Liver (tissue), 9 donors: ENCODE results near the gene SLC30A3. TPM values are rescaled to one million over a fixed set of nuclear protein-coding genes. Genes with fewer than 3 reads are reported as not detected.

Experiments used
- DNase-seq: peaks from one replicate; pipeline ENCODE4 v3.0.0-alpha.2; 2017; ENCODE audit warnings: low spot score
- H3K27ac ChIP-seq, 2 donors: one replicate each; pipeline ENCODE4 v1.7.0; 2013; ENCODE audit warnings: inconsistent platforms in 2 of 2, low read length in 2 of 2, control low read depth in 1 of 2, low read depth in 1 of 2, mild to moderate bottlenecking in 1 of 2
- H3K27me3 ChIP-seq, 4 donors: one replicate each; pipeline versions ENCODE4 v1.6.1 to v1.7.0; 2013; ENCODE audit warnings: low read length in 3 of 4, inconsistent platforms in 1 of 4, mild to moderate bottlenecking in 1 of 4, moderate library complexity in 1 of 4; ENCODE audit not compliant: control insufficient read depth in 4 of 4, insufficient read depth in 4 of 4
- H3K36me3 ChIP-seq, 4 donors: one replicate each; pipeline versions ENCODE4 v1.6.1 to v1.7.0; 2013; ENCODE audit warnings: low read length in 3 of 4, mild to moderate bottlenecking in 3 of 4, low read depth in 1 of 4, moderate library complexity in 1 of 4; ENCODE audit not compliant: control insufficient read depth in 4 of 4, insufficient read depth in 3 of 4
- H3K4me1 ChIP-seq, 4 donors: one replicate each; pipeline versions ENCODE4 v1.6.1 to v1.7.0; 2013; ENCODE audit warnings: low read length in 3 of 4, mild to moderate bottlenecking in 3 of 4, moderate library complexity in 1 of 4; ENCODE audit not compliant: control insufficient read depth in 4 of 4, insufficient read depth in 4 of 4
- H3K4me3 ChIP-seq, 3 donors: one replicate each; pipeline versions ENCODE4 v1.6.1 to v1.7.0; 2013; ENCODE audit warnings: low read length in 3 of 3, control low read depth in 1 of 3, low read depth in 1 of 3, mild to moderate bottlenecking in 1 of 3
- H3K9ac ChIP-seq, 2 donors: one replicate each; pipeline ENCODE4 v1.7.0; 2013; ENCODE audit warnings: low read length in 2 of 2, mild to moderate bottlenecking in 2 of 2, moderate library complexity in 2 of 2, control low read depth in 1 of 2, low read depth in 1 of 2
- H3K9me3 ChIP-seq, 4 donors: one replicate each; pipeline versions ENCODE4 v1.6.1 to v1.7.0; 2013; ENCODE audit warnings: low read length in 3 of 4; ENCODE audit not compliant: control insufficient read depth in 4 of 4
- ATF3 ChIP-seq: IDR thresholded peaks from 2 replicates; pipeline ENCODE4 v1.6.1; 2016; ENCODE audit warnings: antibody characterized with exemption
- EGR1 ChIP-seq, 2 donors: IDR thresholded peaks; 2 replicates each; pipeline ENCODE4 v1.6.1; 2016 to 2018; ENCODE audit warnings: antibody characterized with exemption in 2 of 2, low read depth in 2 of 2
- FOXA1 ChIP-seq: IDR thresholded peaks from 2 replicates; pipeline ENCODE4 v1.6.1; 2016; ENCODE audit warnings: antibody characterized with exemption
- FOXA2 ChIP-seq: IDR thresholded peaks from 2 replicates; pipeline ENCODE4 v1.6.1; 2016; ENCODE audit warnings: antibody characterized with exemption
- GABPA ChIP-seq, 2 donors: IDR thresholded peaks in 1 of 2; conservative IDR thresholded peaks in 1 of 2; 2 replicates each; pipeline ENCODE4 v1.6.1; 2016; ENCODE audit warnings: antibody characterized with exemption in 2 of 2, mild to moderate bottlenecking in 1 of 2, moderate library complexity in 1 of 2
- HNF4A ChIP-seq, 2 donors: conservative IDR thresholded peaks; 2 replicates each; pipeline ENCODE4 v1.6.1; 2016; ENCODE audit warnings: antibody characterized with exemption in 2 of 2, mild to moderate bottlenecking in 2 of 2
- JUND ChIP-seq, 2 donors: IDR thresholded peaks; 2 replicates each; pipeline ENCODE4 v1.6.1; 2016; ENCODE audit warnings: antibody characterized with exemption in 2 of 2
- NR2F2 ChIP-seq: IDR thresholded peaks from 2 replicates; pipeline ENCODE4 v1.6.1; 2016; ENCODE audit warnings: antibody characterized with exemption
- RAD21 ChIP-seq, 2 donors: IDR thresholded peaks; 2 replicates each; pipeline ENCODE4 v1.6.1; 2016; ENCODE audit warnings: antibody characterized with exemption in 2 of 2, mild to moderate bottlenecking in 2 of 2
- SP1 ChIP-seq: IDR thresholded peaks from 2 replicates; pipeline ENCODE4 v1.6.1; 2018; ENCODE audit warnings: antibody characterized with exemption, mild to moderate bottlenecking
- TAF1 ChIP-seq: conservative IDR thresholded peaks from 2 replicates; pipeline ENCODE4 v1.6.1; 2016; ENCODE audit warnings: antibody characterized with exemption, mild to moderate bottlenecking
- YY1 ChIP-seq: IDR thresholded peaks from 2 replicates; pipeline ENCODE4 v1.6.1; 2016; ENCODE audit warnings: antibody characterized with exemption, mild to moderate bottlenecking
- ZBTB33 ChIP-seq: IDR thresholded peaks from 2 replicates; pipeline ENCODE4 v1.6.1; 2016; ENCODE audit warnings: antibody characterized with exemption
- WGBS: extraction: QIAGEN DNeasy Blood & Tissue Kit; methylation state at CpG from one replicate; pipeline ENCODE4 v1.1.7; 2013; 5-methylcytosine and 5-hydroxymethylcytosine counted together
- polyA plus RNA-seq, 2 donors: library from polyadenylated mRNA; stranded (reverse) in 1 of 2; unstranded in 1 of 2; fragments of 200-250 nt in 1 of 2; fragments of >200 nt in 1 of 2; fragmentation: Nextera tagmentation in 1 of 2; extraction: Ambion mirVana in 1 of 2; gene quantifications; one replicate each; pipeline versions ENCODE4 v1.2.1 to v1.2.3, GENCODE V29; 2013 to 2015
- total RNA-seq, 2 donors: library from RNA; depleted of rRNA; stranded (reverse); fragments of >200 nt; gene quantifications; one replicate each; pipeline ENCODE4 v1.2.3, GENCODE V29; 2014
- TF ChIP-seq, protein P1 (sequence below): fragments of 150-350 bp; IDR thresholded peaks from 2 replicates; pipeline ENCODE4 v1.5.1; 2017; ENCODE audit warnings: improper control_type of control experiment, low read depth, low read length; ENCODE audit not compliant: missing input control
- TF ChIP-seq, protein P2 (sequence below): IDR thresholded peaks from 2 replicates; pipeline ENCODE4 v1.6.1; 2016; ENCODE audit warnings: antibody characterized with exemption, mild to moderate bottlenecking
- TF ChIP-seq, protein P3 (sequence below): IDR thresholded peaks from 2 replicates; pipeline ENCODE4 v1.6.1; 2016; ENCODE audit warnings: antibody characterized with exemption
- donor health status: healthy.
- donor health status: healthy.
- donor health status: healthy.
- donor health status: healthy.
- donor health status: healthy.

SLC30A3 gene
- total and polyA plus RNA-seq, 4 donors = 0.20 TPM; not detected in 3

GRCh38 chr2:27261926-27262298 is 935 bp downstream of the SLC30A3 start:
- Histone ChIP-seq H3K4me3 (peak overlapping the region in 1 of 3 donors; percentile 49), H3K27me3 (peaks cover 0 to 22% (median 3%) of the 10 kb centered on the region in 4 donors), H3K9ac (no peak overlapping the region), H3K4me1 (peaks cover 10 to 35% (median 22%) of the 10 kb centered on the region in 4 donors), H3K27ac (no peak overlapping the region), H3K36me3 (no peaks in the 10 kb centered on the region), H3K9me3 (no peaks in the 10 kb centered on the region)
- no peak for DNase-seq
- WGBS = 7% methylated on average over 40 of the region's 40 CpGs
- no peak for TF ChIP-seq NR2F2

- H3K4me3 ChIP-seq = no peak overlapping the region
- H3K9ac ChIP-seq = no peak overlapping the region
- WGBS = 54% methylated on average over 11 of the region's 11 CpGs
- no peak overlapping the region for H3K27ac ChIP-seq
- H3K27me3 ChIP-seq = peaks cover 0 to 22% (median 3%) of the 10 kb centered on the region in 4 donors
- no peak for DNase-seq
- H3K4me1 ChIP-seq = peaks cover 10 to 35% (median 22%) of the 10 kb centered on the region in 4 donors
- H3K36me3 ChIP-seq = no peaks in the 10 kb centered on the region
- no peaks in the 10 kb centered on the region for H3K9me3 ChIP-seq
- no peak for TF ChIP-seq GABPA (IDR thresholded peaks at IDR 0.05 in 1 of 2, conservative IDR thresholded peaks at IDR 0.05 in 1 of 2)
- TF ChIP-seq EGR1 (IDR thresholded peaks at IDR 0.05; ENCODE audit: low read depth in 2 of 2) = no peak
- no peak for TF ChIP-seq FOXA1
- TF ChIP-seq, protein P1, sequence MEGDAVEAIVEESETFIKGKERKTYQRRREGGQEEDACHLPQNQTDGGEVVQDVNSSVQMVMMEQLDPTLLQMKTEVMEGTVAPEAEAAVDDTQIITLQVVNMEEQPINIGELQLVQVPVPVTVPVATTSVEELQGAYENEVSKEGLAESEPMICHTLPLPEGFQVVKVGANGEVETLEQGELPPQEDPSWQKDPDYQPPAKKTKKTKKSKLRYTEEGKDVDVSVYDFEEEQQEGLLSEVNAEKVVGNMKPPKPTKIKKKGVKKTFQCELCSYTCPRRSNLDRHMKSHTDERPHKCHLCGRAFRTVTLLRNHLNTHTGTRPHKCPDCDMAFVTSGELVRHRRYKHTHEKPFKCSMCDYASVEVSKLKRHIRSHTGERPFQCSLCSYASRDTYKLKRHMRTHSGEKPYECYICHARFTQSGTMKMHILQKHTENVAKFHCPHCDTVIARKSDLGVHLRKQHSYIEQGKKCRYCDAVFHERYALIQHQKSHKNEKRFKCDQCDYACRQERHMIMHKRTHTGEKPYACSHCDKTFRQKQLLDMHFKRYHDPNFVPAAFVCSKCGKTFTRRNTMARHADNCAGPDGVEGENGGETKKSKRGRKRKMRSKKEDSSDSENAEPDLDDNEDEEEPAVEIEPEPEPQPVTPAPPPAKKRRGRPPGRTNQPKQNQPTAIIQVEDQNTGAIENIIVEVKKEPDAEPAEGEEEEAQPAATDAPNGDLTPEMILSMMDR = no peak
- TF ChIP-seq RAD21 (IDR thresholded peaks at IDR 0.05) = no peak
- no peak for TF ChIP-seq HNF4A (conservative IDR thresholded peaks at IDR 0.05)
- TF ChIP-seq YY1 = no peak
- TF ChIP-seq FOXA2 = no peak
- no peak for TF ChIP-seq TAF1
- TF ChIP-seq ATF3 = no peak
- no peak for TF ChIP-seq SP1
- TF ChIP-seq, protein P2, sequence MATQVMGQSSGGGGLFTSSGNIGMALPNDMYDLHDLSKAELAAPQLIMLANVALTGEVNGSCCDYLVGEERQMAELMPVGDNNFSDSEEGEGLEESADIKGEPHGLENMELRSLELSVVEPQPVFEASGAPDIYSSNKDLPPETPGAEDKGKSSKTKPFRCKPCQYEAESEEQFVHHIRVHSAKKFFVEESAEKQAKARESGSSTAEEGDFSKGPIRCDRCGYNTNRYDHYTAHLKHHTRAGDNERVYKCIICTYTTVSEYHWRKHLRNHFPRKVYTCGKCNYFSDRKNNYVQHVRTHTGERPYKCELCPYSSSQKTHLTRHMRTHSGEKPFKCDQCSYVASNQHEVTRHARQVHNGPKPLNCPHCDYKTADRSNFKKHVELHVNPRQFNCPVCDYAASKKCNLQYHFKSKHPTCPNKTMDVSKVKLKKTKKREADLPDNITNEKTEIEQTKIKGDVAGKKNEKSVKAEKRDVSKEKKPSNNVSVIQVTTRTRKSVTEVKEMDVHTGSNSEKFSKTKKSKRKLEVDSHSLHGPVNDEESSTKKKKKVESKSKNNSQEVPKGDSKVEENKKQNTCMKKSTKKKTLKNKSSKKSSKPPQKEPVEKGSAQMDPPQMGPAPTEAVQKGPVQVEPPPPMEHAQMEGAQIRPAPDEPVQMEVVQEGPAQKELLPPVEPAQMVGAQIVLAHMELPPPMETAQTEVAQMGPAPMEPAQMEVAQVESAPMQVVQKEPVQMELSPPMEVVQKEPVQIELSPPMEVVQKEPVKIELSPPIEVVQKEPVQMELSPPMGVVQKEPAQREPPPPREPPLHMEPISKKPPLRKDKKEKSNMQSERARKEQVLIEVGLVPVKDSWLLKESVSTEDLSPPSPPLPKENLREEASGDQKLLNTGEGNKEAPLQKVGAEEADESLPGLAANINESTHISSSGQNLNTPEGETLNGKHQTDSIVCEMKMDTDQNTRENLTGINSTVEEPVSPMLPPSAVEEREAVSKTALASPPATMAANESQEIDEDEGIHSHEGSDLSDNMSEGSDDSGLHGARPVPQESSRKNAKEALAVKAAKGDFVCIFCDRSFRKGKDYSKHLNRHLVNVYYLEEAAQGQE = no peak
- TF ChIP-seq JUND (IDR thresholded peaks at IDR 0.05) = no peak
- TF ChIP-seq ZBTB33 = no peak
- TF ChIP-seq, protein P3, sequence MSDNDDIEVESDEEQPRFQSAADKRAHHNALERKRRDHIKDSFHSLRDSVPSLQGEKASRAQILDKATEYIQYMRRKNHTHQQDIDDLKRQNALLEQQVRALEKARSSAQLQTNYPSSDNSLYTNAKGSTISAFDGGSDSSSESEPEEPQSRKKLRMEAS = no peak
These were observed 1.5 kb downstream of the SLC30A3 start for GRCh38 chr2:27261241-27261925.
